Right ventricle myocardium superior (tissue), 1 donor: ENCODE results near the gene UCN. TPM values are rescaled to one million over a fixed set of nuclear protein-coding genes. Genes with fewer than 3 reads are reported as not detected.
"Not testable (repeated sequence)": the region's sequence is repeated elsewhere in the genome, so short reads cannot be mapped to it uniquely, and the experiment has no call there.

Experiments
- ATAC-seq: fragments of 200-7000 bp; cut with Tn5 transposase; one replicate; pipeline ENCODE4 v1.9.1; 2020; ENCODE audit warnings: mild to moderate bottlenecking; ENCODE audit not compliant: poor library complexity
- DNase-seq: peaks from one replicate; pipeline ENCODE4 v3.0.0-alpha.2; 2020
- intact Hi-C: fragments of 100-400 bp; cut with DNase I; formaldehyde crosslinking; loops from one replicate; pipeline ENCODE4 v1.11.2; 2022
- long read RNA-seq: library from polyadenylated mRNA; unstranded; transcript quantifications from one replicate; pipeline ENCODE4 v2.0.0, GENCODE V29; 2021
- total RNA-seq: library from RNA; stranded (reverse); fragmentation: NEBNext Ultra II Directional; extraction: Animal tissue kit (Norgen Biotek cat#: 25700); gene quantifications from one replicate; pipeline ENCODE4 v1.2.1, GENCODE V29; 2021
- donor health status: DM: no; HTN: yes; CAD: no; lungs with severe emphysema.

UCN gene
- 0.59 TPM for total RNA-seq
- long read RNA-seq, result 0 reads

- DNase-seq (peak; percentile 67), ATAC-seq (peak; percentile 17)
- intact Hi-C loops, result no loop called here
Observed at GRCh38 chr2:27308359-27308881, at the start of gene UCN. TSS of gene UCN (minus strand) at chr2:27308445. CDS start at chr2:27307895, 550 bp downstream.

GRCh38 chr2:27356382-27357181 is 48.3 kb upstream of the UCN start, which contains the start of gene GTF3C2:
TSS of gene GTF3C2 (minus strand) at chr2:27356764. CDS start at chr2:27343554, 13,210 bp downstream.
- DNase-seq (peak; percentile 96), ATAC-seq (peak; percentile 99)
- intact Hi-C loops, result no loop called here

GRCh38 chr2:27356056-27356381 is 47.8 kb upstream of the UCN start:
- intact Hi-C loops, result no loop called here
- DNase-seq (peak; percentile 63), ATAC-seq (peak; percentile 10)

GRCh38 chr2:27354597-27354927 is 46.3 kb upstream of the UCN start:
- ATAC-seq, result no peak
- intact Hi-C loops, result no loop called here
- no peak for DNase-seq

- DNase-seq (no peak), ATAC-seq (no peak)
- intact Hi-C loops, result no loop called here
Observed at GRCh38 chr2:27353762-27354596, 45.7 kb upstream of the UCN start.

- intact Hi-C loops, DNase-seq, ATAC-seq: not testable (repeated sequence)
Observed at GRCh38 chr2:27353386-27353761, 45.1 kb upstream of the UCN start.

- ATAC-seq (no peak), DNase-seq (no peak)
- intact Hi-C loops, result no loop called here
Observed at GRCh38 chr2:27351802-27352598, 43.8 kb upstream of the UCN start.

GRCh38 chr2:27350106-27350693 is 42.0 kb upstream of the UCN start:
- ATAC-seq (no peak), DNase-seq (no peak)
- intact Hi-C loops, result no loop called here

GRCh38 chr2:27347641-27348040 is 39.4 kb upstream of the UCN start:
- ATAC-seq, result no peak
- no peak for DNase-seq
- intact Hi-C loops, result no loop called here

GRCh38 chr2:27336173-27336572 is 27.9 kb upstream of the UCN start:
- ATAC-seq (no peak), DNase-seq (no peak)
- intact Hi-C loops, result no loop called here

GRCh38 chr2:27335311-27335710 is 27.1 kb upstream of the UCN start:
- ATAC-seq (no peak), DNase-seq (no peak)
- intact Hi-C loops, result no loop called here

GRCh38 chr2:27324720-27325119 is 16.5 kb upstream of the UCN start:
- no peak for DNase-seq
- intact Hi-C loops, result no loop called here
- no peak for ATAC-seq

- ATAC-seq, result peak; percentile 9
- intact Hi-C loops, result no loop called here
- DNase-seq, result no peak
Observed at GRCh38 chr2:27323596-27324285, 15.5 kb upstream of the UCN start.

GRCh38 chr2:27322766-27323595 is 14.7 kb upstream of the UCN start, which contains the start of gene MPV17:
TSS of gene MPV17 (minus strand) at chr2:27323097. CDS start at chr2:27322517, 580 bp downstream.
- intact Hi-C loops, result no loop called here
- DNase-seq, result peak; percentile 94
- ATAC-seq, result peak; percentile 95

GRCh38 chr2:27322301-27322765 is 14.1 kb upstream of the UCN start:
- DNase-seq, result no peak
- intact Hi-C loops, result no loop called here

GRCh38 chr2:27320958-27321543 is 12.8 kb upstream of the UCN start:
- peak; percentile 80 for DNase-seq
- intact Hi-C loops, result no loop called here
- ATAC-seq, result peak; percentile 65

More at GRCh38 chr2:27322301-27322765, 14.1 kb upstream of the UCN start:
- ATAC-seq, result peak; percentile 11

GRCh38 chr2:27319839-27320238 is 11.6 kb upstream of the UCN start:
- DNase-seq, intact Hi-C loops, ATAC-seq: not testable (repeated sequence)
